Anterior cingulate cortex (tissue), 58 donors: Measurements from ENCODE around the gene SCN8A.
A peak's percentile ranks its signal among the peaks of the same experiment; 100 is the strongest.
"Not testable (repeated sequence)": the region's sequence is repeated elsewhere in the genome, so short reads cannot be mapped to it uniquely, and the experiment has no call there.

Source experiments
- DNase-seq, 58 donors: peaks; one replicate each; lab custom pipeline; 2025; lab: John Stamatoyannopoulos, UW

The SCN8A gene

GRCh38 chr12:51621156-51621922 is 30.3 kb downstream of the SCN8A start:
- DNase-seq, result no peak

- DNase-seq, result no peak
Observed at GRCh38 chr12:51622564-51622963, 31.5 kb downstream of the SCN8A start.

- DNase-seq, result no peak
Observed at GRCh38 chr12:51625370-51625769, 34.3 kb downstream of the SCN8A start.

GRCh38 chr12:51626115-51626514 is 35.1 kb downstream of the SCN8A start:
- no peak for DNase-seq

GRCh38 chr12:51626629-51627028 is 35.6 kb downstream of the SCN8A start:
- DNase-seq, result no peak

- no peak for DNase-seq
Observed at GRCh38 chr12:51630256-51630880, 39.3 kb downstream of the SCN8A start.

- DNase-seq, result no peak
Observed at GRCh38 chr12:51630986-51631385, 40.0 kb downstream of the SCN8A start.

- peak in 15 of 58 donors; percentile 2 to 40 (median 5) for DNase-seq
Observed at GRCh38 chr12:51631591-51631990, 40.6 kb downstream of the SCN8A start.

GRCh38 chr12:51632623-51633022 is 41.6 kb downstream of the SCN8A start:
- DNase-seq, result no peak

GRCh38 chr12:51635346-51635745 is 44.3 kb downstream of the SCN8A start:
- no peak for DNase-seq

GRCh38 chr12:51636581-51636980 is 45.5 kb downstream of the SCN8A start:
- DNase-seq, result no peak

GRCh38 chr12:51636986-51637385 is 46.0 kb downstream of the SCN8A start:
- no peak for DNase-seq

- no peak for DNase-seq
Observed at GRCh38 chr12:51639361-51639760, 48.3 kb downstream of the SCN8A start.

GRCh38 chr12:51642286-51642685 is 51.3 kb downstream of the SCN8A start:
- DNase-seq, result no peak

- no peak for DNase-seq
Observed at GRCh38 chr12:51643951-51644350, 52.9 kb downstream of the SCN8A start.

GRCh38 chr12:51644691-51645090 is 53.7 kb downstream of the SCN8A start:
- not testable (repeated sequence) for DNase-seq

GRCh38 chr12:51645961-51646360 is 54.9 kb downstream of the SCN8A start:
- no peak for DNase-seq

GRCh38 chr12:51647647-51648046 is 56.6 kb downstream of the SCN8A start:
- DNase-seq, result peak in 26 of 58 donors; percentile 1 to 78 (median 13)

GRCh38 chr12:51653431-51653830 is 62.4 kb downstream of the SCN8A start:
- DNase-seq, result no peak

GRCh38 chr12:51661199-51661598 is 70.2 kb downstream of the SCN8A start:
- no peak for DNase-seq

- no peak for DNase-seq
Observed at GRCh38 chr12:51661836-51662235, 70.8 kb downstream of the SCN8A start.

GRCh38 chr12:51662728-51663154 is 71.7 kb downstream of the SCN8A start:
- no peak for DNase-seq
